ENCODE results near the gene STXBP2. TPM values are rescaled to one million over a fixed set of nuclear protein-coding genes. Genes with fewer than 3 reads are reported as not detected.

STXBP2 gene
- total and polyA plus RNA-seq, 7 donors, result 0.55 to 4.5 (median 2.7) TPM

DNA sequence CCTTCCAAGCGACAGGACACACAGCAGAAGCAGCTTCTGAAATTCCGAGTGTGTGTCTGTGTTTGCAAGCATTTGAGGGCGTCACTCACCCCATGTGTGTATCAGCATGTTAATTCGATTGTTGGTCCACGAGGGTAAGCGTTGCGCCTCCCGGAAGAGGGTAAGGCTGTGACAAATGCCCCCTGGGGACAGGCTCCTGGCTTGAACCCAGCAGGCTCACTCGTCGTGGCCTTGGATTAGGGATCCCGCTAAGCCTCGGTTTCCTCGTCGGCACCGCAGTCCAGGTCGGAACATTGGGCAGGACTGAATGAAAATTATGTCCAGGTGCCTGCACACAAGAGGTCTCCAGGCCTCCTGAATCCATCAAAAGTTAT, 606 bp upstream of the STXBP2 start:
- Histone ChIP-seq H3K4me3 (no peak overlapping the region), H3K4me1 (no peaks in the 10 kb centered on the region), H3K36me3 (ENCODE audit: insufficient read depth in 1 of 2, low read depth in 1 of 2) (no peaks in the 10 kb centered on the region), H3K9me3 (no peaks in the 10 kb centered on the region), H3K27ac (no peak overlapping the region), H3K27me3 (ENCODE audit: insufficient read depth in 3 of 3, low read length in 2 of 3) (peaks cover 0 to 32% (median 13%) of the 10 kb centered on the region in 3 donors)
- no peak for ATAC-seq
- DNase-seq, result no peak
- TF ChIP-seq CTCF (IDR thresholded peaks at IDR 0.05), result no peak
- intact Hi-C loops (cut with DNase I), result no loop called here
- WGBS, 3 donors, result 56 to 64% (median 56%) methylated on average over 16 of the region's 16 CpGs

DNA sequence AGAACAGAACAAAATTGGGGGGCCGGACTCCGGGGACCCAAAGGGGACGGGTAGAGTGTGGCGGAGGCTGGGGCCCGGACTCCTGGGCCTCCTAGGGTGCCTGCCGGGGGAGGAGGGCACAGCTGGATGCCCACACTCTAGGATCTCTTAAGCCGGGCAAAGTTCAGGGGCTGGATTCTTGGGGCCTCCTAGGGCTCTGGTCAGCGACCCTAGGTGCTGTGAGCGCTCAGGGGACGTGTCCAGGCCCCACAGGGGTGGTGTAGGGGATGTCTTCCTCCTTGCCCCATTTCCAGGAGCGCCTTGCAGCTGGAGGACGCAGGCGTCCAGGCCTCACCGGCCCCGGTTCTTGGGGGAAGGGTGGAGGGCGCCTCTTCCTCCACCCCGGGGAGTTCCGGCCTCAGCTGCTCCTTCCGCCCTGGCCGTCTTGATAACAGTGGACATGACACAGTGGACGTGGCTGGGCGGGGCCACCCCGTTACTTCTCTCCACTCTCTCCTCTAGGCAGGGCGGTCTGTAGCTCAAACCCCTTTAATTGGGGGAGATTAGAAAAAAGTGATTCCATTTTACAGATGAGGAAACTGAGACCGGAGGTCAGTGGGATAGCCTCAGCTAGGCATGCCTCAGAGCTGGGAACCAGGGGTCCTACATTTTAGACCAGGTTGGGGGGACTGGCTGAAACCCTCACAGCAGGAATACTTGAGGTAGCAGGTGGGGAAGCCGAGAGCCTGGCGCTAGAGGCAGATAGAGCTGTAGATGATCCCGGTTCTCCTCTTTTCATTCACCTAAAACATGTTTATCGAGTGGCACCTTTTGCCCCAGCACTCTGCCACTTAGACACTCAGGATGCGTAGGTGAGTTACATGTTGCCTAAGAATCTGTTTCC, 705 bp downstream of the STXBP2 start:
- 36 to 39% (median 37%) methylated on average over 30 of the region's 30 CpGs for WGBS, 3 donors
- ATAC-seq (peak in 3 of 4 donors; percentile 19 to 40 (median 23)), DNase-seq (peak; percentile 47 to 68)
- Histone ChIP-seq H3K27ac (peak overlapping the region; percentile 30), H3K36me3 (ENCODE audit: insufficient read depth in 1 of 2, low read depth in 1 of 2) (no peaks in the 10 kb centered on the region), H3K27me3 (ENCODE audit: insufficient read depth in 3 of 3, low read length in 2 of 3) (peaks cover 0 to 32% (median 13%) of the 10 kb centered on the region in 3 donors), H3K9me3 (no peaks in the 10 kb centered on the region), H3K4me3 (peak overlapping the region; percentile 46), H3K4me1 (no peaks in the 10 kb centered on the region)
- intact Hi-C loops (cut with DNase I), result no loop called here
- no peak for TF ChIP-seq CTCF (IDR thresholded peaks at IDR 0.05)

DNA sequence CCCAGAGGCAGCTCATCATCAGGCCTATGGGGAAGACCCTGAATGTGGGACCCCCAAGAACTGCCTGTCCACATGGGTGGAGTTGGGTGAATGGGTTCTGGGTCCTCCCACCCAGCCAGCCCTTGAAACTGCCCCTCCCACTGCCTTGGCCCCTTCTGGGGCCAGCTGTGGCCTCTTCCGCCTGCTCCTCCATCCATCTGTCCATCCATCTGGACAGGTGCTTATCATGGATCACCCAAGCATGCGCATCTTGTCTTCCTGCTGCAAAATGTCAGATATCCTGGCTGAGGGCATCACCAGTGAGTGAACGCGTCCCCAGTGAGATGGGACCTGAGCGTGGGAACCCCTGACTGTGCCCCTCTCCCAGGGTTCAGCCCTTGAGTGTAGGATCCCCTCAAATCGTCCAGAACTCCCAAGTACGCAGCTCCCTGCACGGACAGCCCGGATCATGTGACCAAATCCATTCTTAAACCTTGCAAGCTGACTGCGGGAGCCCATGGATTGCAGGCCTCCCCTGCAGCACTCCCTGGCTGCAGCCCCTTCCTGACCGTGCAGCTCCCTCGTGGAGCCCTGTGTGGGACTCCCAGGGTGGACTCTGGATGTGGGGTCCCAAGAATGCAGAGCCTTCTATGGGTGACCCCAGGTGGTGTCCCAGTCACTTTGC, 2.0 kb downstream of the STXBP2 start:
- Histone ChIP-seq H3K4me1 (no peaks in the 10 kb centered on the region), H3K36me3 (ENCODE audit: insufficient read depth in 1 of 2, low read depth in 1 of 2) (no peaks in the 10 kb centered on the region), H3K4me3 (no peak overlapping the region), H3K27me3 (ENCODE audit: insufficient read depth in 3 of 3, low read length in 2 of 3) (peaks cover 0 to 32% (median 10%) of the 10 kb centered on the region in 3 donors), H3K9me3 (no peaks in the 10 kb centered on the region), H3K27ac (no peak overlapping the region)
- ATAC-seq (no peak), DNase-seq (no peak)
- TF ChIP-seq CTCF (IDR thresholded peaks at IDR 0.05), result no peak
- intact Hi-C loops (cut with DNase I), result no loop called here
- WGBS, 3 donors, result 50 to 56% (median 55%) methylated on average over 12 of the region's 12 CpGs

DNA sequence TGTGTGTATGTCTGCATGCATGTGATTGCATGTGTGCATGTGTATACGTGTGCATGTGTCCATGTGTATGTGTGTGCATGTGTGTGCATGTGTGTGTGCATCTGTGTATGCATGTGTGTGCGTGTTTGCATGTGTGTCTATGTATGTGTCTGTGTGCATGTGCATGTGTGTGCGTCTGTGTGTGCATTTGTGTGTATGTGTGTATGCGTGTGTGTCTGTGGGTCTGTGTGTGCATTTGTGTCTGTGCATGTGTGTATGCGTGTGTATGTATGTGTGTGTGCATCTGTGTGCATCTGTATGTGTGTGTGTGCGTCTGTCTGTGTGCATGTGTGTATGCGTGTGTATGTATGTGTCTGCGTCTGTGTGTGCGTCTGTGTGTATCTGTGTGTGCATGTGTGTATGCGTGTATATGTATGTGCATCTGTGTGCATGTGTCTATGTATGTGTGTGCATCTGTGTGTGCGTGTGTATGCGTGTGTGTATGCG, 3.0 kb downstream of the STXBP2 start:
- H3K4me3 ChIP-seq, result no peak overlapping the region
- H3K9me3 ChIP-seq, result no peaks in the 10 kb centered on the region
- no peak for ATAC-seq
- intact Hi-C loops (cut with DNase I), result no loop called here
- H3K4me1 ChIP-seq, result no peaks in the 10 kb centered on the region
- 95 to 96% (median 95%) methylated on average over 13 of the region's 13 CpGs for WGBS, 3 donors
- DNase-seq, result no peak
- no peak overlapping the region for H3K27ac ChIP-seq
- no peak for TF ChIP-seq CTCF (IDR thresholded peaks at IDR 0.05)
- H3K36me3 ChIP-seq (ENCODE audit: insufficient read depth in 1 of 2, low read depth in 1 of 2), result no peaks in the 10 kb centered on the region
- peaks cover 0 to 36% (median 10%) of the 10 kb centered on the region in 3 donors for H3K27me3 ChIP-seq (ENCODE audit: insufficient read depth in 3 of 3, low read length in 2 of 3)
